NCI-H526 (cell line): ENCODE data around the gene ELANE.
"Not testable (repeated sequence)": the region's sequence is repeated elsewhere in the genome, so short reads cannot be mapped to it uniquely, and the experiment has no call there.

ENCODE experiments used
- DNase-seq, 2 experiments: peaks; one replicate each; lab custom pipeline; 2025; lab: John Stamatoyannopoulos, UW

Gene ELANE

DNA sequence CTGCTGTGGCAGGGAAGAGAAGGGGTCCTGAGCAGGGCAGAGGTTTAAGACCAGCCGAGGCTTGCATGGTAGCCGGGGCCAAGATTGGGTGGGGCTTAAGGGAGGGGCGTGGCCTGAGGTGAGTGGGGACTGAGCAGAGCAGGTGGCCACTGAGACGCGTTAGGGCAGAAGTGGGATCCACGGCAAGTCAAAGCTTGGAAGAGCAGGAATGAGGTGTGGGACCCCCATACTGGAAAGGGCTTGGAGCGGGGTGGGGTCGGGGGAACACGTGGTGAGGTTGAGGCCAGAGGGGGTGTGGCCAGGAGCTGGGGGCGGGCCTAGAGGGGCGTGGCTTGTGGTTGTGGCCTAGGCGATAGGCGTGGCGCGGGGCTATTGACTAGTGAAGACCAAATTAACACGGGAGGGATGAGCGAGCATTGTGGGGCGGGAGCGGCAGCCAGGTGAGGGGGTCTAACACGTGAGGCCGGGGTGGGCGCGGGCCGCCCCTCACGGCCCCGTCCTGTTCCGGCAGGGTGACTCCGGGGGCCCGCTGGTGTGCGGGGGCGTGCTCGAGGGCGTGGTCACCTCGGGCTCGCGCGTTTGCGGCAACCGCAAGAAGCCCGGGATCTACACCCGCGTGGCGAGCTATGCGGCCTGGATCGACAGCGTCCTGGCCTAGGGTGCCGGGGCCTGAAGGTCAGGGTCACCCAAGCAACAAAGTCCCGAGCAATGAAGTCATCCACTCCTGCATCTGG lies 10.6 kb downstream of the ELANE start:
- DNase-seq = peak in 1 of 2 experiments; percentile 79

DNA sequence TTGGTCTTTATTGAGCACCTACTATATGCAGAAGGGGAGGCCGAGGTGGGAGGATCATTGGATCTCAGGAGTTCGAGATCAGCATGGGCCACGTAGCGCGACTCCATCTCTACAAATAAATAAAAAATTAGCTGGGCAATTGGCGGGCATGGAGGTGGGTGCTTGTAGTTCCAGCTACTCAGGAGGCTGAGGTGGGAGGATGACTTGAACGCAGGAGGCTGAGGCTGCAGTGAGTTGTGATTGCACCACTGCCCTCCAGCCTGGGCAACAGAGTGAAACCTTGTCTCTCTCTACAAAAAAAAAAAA lies 11.2 kb downstream of the ELANE start:
- DNase-seq = no peak

DNA sequence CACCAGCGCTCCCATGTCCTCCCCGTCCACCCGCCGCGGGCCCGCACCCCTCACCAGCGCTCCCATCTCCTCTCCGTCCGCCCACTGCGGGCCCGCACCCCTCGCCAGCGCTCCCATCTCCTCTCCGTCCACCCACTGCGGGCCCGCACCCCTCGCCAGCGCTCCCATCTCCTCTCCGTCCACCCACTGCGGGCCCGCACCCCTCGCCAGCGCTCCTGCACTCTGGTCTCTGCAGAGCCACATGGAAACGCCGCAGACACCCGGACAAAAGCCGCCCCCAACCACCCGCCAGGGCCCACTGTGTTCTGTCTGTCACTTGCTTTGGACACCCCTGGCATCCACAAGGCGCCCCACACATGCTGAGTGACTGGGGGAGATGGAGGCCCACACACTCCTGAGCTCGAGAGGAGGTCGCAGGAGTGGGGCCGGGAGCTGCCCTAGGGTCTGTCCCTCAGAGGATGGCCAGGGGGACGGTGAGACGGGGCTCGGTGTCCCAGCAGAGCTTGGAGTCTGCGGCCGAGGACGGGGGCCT lies 14.7 kb downstream of the ELANE start:
- no peak for DNase-seq

DNA sequence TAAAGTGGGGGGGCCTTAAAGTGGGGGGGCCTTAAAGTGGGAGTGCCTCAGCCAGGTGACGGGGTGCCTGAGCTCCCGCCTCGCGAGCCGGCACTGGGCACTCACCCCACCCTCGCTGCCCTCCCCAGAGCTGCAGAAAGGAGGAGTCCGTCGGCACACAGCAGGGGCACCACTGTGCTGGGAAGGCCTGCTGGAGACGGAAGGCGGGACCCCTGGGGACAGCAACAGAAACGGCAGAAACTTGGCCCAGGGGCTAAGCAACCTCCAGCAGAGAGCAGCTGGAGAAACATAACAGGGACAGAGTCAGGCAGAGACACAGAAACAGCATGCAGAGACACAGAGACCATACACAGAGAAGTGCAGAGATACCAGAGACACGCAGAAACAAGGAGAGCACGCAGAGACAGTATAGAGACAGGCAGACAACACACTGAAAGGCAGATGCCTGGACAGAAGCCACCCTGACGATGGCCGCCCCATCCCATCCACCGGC lies 15.2 kb downstream of the ELANE start:
- DNase-seq = no peak

DNA sequence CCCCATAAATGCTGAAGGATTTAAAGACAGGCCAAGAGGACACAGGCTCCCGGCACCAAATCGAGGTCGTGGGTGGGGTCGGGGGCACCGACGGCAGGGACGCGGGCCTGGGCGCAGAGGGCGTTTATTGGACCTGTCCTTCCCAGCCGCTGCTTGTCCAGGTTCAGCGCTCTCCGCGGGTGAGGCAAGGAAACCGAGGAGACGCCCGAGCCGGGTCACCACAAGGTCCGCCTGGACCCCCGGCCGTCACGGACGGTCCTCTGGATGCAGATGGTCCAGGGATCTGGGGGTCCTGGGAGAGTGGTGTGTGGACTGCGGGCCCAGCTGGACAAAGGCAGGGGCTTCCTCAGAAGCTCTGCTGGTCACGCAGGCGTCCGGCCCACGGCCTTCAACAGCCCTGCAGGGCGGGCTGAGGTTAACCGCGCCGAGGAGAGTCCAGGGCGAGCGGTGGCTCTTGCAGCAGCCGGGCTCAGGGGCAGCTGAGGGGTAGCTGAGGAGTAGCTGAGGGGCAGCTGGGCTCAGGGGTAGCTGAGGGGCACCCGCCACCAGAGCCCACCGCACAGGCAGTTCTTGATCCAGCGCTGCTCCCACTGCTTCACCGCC lies 15.9 kb downstream of the ELANE start:
- DNase-seq = no peak

DNA sequence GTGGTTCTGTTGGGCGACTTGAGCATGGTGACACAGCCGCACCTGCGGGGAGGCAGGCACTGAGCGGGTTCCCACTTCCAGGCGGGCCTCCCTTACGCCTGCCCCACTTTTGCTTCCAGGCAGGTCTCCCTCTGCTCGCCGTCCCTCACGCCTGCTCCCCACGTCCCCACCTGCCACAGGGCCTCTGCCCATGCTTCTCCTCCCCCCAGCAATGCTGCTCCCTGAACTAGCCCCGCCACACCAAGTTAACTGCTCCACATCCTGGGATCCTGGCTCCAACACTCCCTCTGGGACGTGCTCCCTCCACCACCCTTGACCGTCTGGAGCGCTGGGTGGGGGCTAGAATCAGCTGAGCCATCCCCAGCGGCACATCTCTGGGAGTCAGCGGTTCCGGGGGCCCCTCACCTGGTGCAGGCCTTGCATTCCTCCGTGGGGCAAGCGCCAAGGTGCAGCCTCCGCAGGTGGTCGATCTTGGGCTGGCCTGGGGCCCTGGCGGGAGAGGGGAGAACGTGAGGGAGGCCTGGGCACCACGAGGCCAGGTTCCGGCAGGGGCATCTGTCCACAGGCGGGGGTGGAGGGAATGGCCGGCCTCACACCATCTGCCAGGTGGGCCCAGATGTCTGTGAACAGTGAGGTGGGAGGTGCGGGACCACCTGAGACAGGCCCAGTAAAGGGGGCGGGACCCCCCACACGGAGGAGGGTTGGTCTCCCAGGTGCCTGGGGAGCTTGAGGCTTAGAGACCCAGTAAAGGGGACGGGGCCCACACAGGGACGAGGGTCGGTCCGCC lies 16.5 kb downstream of the ELANE start:
- DNase-seq = no peak

DNA sequence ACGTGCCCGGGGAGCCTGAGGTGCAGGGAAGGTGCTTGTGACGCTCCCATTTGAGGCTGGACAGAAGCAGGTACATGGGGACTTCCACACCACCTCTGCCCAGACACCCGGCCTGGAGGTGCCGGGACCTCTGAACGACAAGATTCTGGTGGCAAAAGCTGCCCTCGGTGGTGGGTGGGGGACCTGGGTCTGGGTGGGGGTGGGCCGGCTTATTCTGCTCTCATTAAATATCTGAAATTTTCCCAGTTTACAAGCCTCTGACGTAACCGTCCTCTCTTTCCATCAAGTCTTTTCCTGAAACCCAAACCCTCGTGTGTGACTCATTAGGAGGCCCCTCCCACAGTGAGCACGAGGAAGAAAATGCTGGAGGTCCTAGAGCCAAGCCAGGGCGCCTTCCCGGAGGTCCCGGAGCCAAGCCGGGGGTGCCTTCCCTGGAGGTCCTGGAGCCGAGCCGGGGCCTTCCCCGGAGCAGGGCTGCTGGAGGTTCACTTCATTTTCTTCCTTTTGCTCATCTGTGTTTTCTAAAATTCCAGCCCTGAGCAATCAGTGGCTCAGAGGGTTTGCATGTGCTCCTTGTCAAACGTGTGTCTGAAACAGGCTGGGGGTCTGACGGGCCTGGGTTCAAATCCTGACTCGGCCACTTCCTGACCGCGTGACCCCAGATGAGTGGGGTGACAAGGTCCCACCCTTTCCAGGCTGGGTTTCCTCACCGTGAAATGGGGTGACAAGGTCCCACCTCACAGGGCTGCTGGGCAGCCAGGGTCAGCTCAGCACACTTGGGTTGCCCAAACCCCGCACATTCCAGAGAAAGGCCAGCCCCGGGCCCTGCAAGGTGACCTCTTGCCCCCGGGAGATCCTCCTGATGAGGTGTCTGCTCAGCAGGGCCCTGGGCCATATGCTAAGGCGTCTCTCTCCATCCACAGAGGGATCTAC lies 17.4 kb downstream of the ELANE start:
- no peak for DNase-seq

DNA sequence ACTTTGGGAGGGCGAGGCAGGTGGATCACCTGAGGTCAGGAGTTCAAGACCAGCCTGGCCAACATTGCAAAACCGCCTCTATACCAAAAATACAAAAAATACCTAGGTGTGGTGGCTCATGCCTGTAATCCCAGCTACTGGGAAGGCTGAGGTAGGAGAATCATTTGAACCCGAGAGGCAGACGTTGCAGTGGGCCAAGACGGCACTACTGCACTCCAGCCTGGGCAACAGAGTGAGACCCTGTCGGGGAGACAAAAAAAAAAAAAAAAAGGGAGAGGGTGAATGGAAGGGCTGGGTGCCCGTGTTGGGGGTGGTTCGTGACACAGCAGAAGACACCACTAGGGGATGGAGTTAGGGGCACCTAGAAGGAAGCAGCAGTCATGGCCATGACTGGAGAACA lies 18.2 kb downstream of the ELANE start:
- no peak for DNase-seq

DNA sequence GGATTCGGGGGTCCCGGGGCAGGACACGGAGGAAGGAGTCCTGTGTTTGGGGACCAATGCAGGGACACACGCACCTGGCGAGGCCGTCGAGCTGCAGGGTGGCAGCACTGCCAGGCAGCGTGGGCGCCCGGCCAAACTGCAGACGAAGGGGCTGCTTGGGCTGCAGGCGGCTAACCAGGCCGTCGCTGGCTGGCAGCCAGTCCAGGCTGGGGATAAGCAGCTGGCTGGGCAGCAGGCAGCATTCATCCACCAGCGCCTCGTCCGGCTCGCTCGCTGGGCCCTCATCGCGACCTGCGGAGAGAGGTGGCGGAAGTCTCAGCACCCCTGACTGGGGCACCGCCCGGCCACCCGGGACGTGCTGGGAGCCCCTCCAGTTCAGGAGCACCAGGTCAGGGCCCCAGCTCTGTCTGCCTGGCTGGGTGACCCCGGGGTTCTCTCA lies 18.9 kb downstream of the ELANE start:
- no peak for DNase-seq

DNA sequence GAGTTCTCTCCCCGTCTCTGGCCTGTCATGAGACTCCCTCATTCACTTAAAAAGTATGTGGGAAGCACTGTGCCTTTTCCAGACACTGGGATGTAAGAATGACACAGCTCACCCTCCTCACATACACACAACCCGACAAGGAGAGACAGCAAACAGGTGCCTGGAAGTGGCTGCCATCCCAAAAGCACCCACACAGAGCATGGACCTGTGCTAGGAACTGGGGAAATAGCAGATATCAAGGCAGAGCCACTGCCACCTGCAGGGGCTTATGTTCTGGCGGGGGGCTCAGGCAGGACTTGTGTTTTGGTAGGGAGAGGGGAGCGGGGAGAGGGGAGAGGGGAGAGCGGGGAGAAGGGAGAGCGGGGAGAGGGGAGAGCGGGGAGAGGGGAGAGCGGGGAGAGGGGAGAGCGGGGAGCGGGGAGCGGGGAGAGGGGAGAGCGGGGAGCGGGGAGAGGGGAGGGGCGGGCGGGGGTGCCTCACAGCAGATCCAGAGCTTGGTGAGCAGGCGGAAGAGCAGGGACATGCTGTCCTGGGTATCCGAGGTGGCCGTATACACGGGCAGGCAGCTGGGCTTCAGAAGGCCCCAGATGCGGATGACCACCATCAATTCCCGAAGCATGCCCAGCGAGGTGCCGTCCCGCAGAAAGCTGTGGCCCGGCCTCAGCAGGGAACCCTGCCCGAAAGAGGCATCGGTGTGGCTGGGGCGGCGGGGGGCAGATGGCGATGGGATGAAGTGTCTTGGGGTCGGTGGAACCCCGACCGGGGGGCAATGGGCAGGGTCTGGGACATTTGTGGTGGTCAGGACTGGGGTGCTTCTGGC lies 19.6 kb downstream of the ELANE start:
- DNase-seq = no peak

DNA sequence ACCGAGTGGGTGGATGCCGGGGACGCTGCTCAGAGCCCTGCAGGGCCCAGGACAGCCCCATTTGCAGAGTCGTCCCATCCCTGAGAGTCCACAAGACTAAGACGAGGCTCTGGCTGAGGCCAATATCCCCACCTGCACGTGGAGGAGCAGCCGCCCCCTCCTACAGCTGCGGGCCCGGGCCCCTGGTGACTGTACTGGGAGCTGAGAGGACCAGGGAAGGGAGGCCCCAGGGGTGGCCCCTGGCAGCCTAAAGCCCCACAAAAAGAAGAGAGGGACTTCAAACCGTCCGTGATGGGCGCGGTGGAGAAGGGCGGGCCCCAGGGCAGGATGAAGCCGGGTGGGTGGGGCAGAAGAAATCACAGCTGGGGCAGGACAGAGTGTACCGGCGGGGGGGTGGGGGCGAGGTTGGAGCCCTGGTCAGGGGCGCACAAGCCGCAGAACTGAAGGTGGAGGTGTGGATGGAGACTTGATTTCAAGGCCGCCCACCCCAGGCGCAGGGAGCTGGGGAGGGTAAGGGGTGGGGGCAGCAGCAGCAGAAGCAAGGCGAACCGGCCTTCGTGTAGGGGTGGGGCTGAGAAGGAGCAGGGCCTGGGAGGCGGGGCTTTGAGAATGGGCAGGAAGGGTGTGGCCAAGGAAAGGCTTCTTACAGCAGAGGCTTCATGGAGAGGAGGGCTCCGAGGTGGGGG lies 20.3 kb downstream of the ELANE start:
- DNase-seq = peak in 1 of 2 experiments; percentile 31

DNA sequence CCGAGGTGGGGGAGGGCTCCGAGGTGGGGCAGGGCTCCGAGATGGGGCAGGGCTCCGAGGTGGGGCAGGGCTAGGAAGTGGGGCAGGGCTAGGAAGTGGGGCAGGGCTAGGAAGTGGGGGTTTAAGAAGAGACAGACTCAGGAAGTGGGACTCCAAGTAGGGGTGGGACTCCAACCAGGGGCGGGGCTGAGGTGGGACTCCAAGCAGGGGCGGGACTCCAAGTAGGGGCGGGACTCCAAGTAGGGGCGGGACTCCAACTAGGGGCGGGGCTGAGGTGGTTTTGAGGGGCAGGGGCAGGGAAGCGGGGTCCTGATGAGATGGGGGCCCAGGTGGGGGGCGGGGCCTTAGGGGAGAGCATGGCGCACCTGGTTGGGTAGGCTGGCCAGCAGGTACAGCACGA lies 21.0 kb downstream of the ELANE start:
- DNase-seq = no peak

DNA sequence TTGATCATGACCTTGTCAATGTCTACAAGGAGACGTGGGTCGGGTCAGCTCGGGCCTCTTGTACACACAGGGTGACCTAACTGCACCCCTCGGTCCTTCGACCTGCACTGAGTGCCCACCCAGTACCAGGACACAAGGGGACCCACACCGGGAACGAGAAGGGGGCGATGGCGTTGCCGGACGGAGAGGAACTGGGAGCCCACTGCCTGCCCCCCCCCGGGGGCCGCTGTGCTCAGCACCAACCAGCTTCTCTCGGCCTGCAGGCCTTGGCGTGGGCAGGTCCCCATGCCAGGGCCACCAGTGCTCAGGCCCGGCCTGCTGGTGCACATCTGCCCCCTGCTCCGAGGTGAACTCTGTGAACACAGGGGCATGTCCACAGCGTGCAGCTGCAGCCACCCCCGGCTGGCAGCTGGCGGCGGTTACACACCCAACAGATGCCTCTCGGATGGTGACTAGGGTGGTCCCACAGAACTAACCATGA lies 21.5 kb downstream of the ELANE start:
- DNase-seq = no peak

DNA sequence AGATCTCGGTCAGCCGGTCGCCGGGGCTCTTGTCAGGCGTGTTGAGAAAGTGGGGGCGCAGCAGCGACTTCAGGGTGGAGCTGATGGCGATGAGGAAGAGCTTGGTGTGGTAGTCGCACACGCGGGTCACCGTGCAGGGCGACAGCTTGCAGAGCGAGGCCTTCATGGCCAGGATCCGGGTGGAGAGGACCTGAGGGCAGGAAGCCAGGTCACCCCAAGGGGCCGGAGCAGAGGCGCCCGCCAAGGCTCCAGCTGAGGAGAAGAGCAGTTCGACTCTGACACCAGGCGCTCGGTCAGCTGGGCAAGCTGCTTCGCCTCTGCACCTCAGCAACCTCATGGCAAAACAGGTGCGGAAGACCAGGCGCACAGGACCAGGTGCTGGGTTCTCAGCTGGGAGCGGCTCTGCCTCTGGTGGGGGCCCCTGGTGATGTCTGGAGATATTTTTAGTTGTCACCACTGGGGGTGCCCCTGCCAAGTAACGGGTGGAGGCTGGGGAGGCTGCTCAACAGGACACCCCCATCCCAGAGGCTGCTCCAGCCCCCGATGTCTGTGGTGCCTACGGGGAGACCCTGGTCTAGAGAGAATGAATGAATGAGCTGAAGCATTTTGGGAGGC lies 23.3 kb downstream of the ELANE start:
- DNase-seq = no peak

DNA sequence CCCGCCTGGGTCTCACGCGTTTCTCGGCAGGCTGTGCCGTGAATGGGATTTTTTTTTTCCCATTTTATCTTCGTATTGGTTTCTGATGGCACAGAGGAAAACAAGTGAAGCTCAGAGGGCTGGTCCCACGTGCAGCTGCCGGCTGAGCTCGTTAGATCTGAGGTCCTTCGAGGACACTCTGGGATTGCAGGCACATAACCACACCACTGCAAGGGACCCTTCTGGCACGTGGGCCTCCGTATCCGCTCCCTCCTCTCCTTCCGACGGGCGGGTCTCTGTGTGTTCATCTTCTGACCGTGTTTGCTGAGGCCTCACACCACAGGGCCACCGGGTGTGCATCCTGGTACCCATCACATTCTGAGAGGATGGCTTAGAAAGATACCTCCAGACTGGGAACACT lies 24.0 kb downstream of the ELANE start:
- no peak for DNase-seq

DNA sequence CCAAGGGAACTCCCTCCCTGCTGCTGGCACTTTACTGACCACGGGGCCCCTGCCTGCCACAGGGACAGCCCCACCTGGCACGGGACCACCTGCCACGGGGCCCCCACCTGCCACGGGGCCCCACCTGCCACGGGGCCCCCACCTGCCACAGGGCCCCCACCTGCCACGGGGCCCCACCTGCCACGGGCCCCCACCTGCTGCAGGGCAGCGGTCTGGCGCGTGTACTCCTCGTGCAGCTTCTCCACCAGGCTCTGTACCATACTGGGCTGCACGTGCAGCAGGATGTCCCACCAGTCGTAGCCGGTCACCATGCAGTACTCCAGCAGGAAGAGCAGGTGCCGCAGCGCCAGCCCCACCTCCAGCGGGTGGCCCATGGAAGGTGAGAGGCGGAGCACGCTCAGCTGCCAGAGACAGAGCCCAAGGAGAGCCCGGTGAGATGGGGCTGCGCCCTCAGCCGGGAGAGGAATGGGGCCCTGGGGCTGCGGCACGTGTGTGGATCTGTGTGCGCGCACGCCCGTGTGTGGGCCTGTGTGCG lies 24.7 kb downstream of the ELANE start:
- no peak for DNase-seq

DNA sequence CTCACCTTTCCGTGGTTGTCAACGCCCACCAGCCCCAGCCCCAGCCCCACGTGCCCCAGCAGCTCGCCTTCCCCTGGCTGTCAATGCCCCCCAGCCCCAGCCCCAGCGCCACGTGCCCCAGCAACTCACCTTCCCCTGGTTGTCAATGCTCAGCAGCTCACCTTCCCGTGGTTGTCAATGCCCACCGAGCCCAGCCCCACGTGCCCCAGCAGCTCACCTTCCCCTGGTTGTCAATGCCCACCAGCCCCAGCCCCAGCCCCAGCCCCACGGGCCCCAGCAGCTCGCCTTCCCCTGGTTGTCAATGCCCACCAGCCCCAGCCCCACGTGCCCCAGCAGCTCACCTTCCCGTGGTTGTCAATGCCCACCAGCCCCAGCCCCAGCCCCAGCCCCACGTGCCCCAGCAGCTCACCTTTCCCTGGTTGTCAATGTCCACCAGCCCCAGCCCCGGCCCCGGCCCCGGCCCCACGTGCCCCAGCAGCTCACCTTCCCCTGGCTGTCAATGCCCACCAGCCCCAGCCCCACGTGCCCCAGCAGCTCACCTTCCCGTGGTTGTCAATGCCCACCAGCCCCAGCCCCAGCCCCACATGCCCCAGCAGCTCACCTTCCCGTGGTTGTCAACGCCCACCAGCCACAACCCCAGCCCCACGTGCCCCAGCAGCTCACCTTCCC lies 26.0 kb downstream of the ELANE start:
- DNase-seq = not testable (repeated sequence)

DNA sequence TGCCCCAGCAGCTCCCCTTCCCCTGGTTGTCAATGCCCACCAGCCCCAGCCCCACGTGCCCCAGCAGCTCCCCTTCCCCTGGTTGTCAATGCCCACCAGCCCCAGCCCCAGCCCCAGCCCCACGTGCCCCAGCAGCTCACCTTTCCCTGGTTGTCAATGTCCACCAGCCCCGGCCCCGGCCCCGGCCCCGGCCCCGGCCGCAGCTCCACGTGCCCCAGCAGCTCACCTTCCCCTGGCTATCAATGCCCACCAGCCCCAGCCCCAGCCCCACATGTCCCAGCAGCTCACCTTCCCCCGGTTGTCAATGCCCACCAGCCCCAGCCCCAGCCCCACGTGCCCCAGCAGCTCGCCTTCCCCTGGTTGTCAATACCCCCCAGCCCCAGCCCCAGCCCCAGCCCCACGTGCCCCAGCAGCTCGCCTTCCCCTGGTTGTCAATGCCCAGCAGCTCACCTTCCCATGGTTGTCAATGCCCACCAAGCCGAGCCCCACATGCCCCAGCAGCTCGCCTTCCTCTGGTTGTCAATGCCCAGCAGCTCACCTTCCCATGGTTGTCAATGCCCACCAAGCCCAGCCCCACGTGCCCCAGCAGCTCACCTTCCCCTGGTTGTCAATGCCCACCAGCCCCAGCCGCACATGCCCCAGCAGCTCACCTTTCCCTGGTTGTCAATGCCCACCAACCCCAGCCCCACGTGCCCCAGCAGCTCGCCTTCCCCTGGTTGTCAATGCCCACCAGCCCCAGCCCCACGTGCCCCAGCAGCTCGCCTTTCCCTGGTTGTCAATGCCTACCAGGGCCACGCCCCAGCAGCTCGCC lies 26.9 kb downstream of the ELANE start:
- DNase-seq = not testable (repeated sequence)
